A204.1 (cell line): ENCODE measurements around the gene CADM4.
"Not testable (repeated sequence)": the region's sequence is repeated elsewhere in the genome, so short reads cannot be mapped to it uniquely, and the experiment has no call there.

ENCODE experiments used
- FAIRE-seq: peaks from 2 replicates; lab custom pipeline; 2012; peaks lifted over from hg19 to GRCh38; lab: Jason Lieb, UNC

Gene CADM4

DNA sequence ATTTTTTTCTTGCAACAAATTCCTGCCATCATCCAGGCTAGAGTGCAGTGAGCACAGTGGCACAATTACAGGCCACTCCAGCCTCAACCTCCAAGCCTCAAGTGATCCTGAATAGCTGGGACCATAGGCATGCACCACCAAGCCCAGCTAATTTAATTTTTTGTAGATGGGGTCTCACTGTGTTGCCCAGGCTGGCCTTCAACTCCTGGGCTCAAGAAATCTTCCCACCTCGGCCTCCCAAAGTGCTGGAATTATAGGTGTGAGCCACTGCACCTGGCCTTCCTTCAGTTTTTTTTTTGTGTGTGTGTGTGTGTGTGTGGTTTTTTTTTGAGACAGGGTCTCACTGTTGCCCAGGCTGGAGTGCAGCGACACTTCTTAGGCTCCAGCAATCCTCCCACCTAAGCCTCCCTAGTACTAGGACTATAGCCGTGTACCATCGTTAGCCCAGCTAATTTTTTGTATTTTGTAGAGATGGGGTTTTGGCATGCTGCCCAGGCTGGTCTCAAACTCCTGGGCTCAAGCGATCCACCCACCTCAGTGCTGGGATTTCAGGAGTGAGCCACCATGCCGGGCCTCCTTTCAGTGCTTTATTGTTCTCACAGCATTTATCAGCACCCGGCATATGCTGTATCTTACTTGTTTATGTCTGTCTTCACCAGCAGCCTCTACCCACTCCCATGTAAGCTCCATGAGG, 33.6 kb downstream of the CADM4 start:
- FAIRE-seq: no peak

DNA sequence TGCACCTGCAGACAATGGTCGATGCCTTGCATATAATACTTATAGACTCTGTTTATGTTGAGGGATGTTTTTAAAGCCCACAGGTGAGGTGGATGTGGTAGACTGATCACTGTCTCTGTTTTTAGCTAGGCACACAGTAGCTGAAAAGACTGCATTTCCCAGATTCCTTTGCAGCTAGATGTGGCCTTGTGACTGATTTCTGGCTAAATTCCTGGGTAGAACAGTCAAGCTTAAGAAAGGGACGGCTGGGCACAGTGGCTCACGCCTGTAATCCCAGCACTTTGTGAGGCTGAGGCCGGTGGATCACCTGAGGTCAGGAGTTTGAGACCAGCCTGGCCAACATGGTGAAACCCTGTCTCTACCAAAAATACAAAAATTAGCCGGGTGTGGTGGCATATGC, 39.3 kb downstream of the CADM4 start:
- FAIRE-seq: not testable (repeated sequence)

DNA sequence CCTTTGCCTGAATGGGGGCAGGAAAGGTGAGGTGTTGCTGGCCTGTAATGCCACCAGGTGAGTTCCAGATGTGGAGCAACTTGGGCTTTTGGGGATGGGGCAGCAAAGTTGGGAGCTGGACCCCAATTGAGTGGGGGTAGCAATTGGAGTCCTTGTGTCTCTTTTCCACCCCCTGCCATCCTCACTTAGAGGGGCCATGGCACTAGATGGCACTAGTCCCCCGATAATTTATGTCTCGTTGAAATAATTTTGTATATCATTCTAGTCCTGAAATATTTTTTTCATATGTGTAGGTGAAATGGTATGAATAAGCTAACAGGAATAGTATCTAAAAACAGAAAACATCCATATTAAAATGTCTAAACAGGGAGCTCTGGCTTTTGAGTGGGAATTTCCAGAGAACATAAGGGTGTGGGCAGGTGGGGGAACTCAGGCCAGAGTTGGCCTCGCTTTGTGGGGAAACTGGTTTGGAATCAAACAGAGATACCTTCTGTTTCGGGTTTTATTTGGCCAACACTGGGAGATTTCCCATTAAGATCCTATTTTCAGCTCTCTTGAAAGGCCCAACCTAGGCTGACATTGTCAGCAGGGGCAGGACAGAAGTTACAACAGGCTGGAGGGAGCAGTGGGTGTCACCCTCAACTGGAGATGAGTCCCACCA, 39.9 kb downstream of the CADM4 start:
- no peak for FAIRE-seq

DNA sequence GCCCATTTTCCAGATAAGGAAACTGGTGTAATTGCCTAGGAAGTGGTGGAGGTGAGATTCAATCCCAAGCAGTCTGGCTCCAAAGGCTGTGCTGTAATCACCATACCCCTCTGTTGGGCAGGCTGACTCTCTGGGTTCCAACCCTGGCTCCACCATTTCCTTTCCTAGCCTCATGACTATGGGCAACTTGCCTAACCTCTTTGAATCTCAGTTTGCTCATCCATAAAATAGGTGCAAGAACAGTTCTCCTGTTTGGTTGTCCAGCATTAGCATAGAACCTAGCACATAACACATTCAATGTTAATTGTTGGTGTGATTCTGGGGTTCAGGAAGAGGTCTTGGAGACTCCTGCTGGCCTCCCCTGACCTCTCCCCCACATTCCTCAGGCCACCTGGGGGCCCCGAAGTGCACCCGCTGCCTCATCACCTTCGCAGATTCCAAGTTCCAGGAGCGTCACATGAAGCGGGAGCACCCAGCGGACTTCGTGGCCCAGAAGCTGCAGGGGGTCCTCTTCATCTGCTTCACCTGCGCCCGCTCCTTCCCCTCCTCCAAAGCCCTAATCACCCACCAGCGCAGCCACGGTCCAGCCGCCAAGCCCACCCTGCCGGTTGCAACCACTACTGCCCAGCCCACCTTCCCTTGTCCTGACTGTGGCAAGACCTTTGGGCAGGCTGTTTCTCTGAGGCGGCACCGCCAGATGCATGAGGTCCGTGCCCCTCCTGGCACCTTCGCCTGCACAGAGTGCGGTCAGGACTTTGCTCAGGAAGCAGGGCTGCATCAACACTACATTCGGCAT, 41.0 kb downstream of the CADM4 start:
- FAIRE-seq: no peak

DNA sequence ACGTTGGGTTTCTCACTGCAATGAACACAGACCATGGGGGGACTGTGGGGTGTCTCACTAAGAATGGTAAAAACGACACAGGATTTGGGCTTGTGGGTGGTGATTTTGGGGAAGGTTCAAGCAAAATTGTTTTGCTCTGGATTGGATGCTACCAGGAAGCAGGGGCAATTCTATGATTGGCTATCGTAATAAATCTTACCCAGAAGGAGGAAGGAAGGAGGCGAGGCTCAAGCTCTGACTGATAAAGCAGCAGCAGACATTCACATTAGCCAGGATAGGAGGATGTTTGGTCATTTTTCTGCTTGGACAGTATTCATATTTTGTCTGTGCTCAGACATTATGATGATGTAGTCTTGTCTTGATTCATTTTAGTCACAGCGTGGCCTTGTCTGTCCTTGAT, 41.8 kb downstream of the CADM4 start:
- no peak for FAIRE-seq

DNA sequence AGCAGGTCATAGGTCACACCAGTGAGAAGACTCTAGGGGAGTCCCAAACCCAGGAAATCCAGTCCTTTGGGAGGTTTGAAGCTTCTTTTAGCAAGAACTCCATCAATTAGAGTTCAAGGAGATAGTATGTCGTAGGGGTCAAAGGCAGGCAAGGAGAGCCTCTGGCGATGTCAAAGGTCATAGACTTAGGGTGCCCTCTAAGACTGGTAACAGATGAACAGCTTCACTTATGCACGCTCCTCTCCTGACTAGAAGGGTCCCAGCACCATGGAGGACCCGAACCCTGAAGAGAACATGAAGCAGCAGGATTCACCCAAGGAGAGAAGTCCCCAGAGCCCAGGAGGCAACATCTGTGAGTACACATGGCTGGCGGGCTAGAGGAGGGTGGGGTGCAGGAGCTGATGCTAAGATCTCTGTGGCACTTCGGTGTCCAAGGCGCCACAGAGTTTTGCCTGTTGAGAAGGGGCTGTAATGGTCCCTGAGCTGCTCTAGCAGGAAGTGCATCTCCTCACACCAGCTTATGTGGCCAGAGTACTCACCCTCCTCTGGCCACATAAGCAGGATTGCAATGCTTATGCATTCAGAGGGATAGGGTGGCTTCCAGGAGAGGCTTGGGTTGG, 42.7 kb downstream of the CADM4 start:
- no peak for FAIRE-seq

DNA sequence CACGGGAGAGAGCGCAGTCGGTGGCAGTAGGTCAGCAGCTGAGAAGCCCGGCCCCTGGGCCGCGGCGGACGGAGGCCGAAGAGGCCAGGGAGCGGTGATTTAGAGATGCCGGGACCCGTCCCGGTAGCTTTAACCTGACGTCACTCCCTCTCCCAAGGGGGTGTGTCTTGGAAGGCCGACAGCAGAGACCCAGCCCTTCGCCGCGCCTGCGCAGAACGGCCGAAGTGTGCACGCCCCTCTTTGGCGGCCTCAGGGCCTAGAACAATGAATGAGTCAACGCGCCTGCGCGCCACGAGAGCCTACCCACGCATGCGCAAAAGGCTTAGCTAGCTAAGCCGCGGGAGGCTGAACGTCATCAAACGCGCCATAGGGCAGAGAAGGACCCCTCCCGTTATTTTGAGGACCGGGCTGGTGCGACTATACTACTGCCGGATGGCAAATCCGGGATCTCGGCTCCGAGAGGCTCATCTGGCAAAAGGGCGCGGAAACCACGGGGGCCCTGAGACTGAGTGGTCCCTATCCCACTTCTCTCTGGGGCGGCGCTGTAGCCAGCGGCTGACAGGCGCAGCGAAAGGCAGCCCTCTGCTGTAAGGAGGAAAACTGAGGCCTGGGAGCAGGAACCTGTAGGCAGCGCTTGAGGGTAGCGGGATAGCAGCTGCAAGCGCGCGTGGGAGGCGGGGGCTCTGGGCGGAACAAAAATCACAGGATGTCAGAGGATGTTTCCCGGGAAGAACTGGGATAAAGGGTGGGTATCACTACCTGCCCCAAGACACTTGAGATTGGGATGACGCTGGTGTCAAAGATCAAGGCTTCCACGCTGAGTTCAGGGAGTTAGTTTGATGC, 43.4 kb downstream of the CADM4 start, which contains the start of the genes IRGQ and ZNF576:
TSS of gene IRGQ (minus strand) at position 136 of the 843 bp plus-strand sequence. CDS start 796 bp downstream, outside the sequence.
TSS of gene ZNF576 (plus strand) at position 597 of the 843 bp plus-strand sequence. CDS start 514 bp downstream, outside the sequence.
- FAIRE-seq: peak; percentile 98

DNA sequence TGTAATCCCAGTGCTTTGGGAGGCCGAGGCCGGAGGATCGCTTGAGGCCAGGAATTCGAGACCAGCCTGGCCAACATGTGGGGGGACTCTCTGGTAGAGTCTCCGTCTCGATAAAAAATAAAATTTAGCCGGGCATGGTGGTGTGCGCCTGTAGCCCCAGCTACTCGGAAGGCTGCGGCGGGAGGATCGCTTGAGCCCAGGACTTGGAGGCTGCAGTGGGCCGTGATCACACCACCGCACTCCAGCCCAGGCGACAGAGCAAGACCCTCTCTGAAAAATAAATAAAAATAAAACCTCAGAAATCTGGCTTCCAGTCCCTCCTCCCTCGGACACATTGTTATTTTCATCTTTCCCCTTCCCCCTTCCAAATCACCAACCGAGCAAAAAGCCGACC, 44.0 kb downstream of the CADM4 start:
- FAIRE-seq: no peak

DNA sequence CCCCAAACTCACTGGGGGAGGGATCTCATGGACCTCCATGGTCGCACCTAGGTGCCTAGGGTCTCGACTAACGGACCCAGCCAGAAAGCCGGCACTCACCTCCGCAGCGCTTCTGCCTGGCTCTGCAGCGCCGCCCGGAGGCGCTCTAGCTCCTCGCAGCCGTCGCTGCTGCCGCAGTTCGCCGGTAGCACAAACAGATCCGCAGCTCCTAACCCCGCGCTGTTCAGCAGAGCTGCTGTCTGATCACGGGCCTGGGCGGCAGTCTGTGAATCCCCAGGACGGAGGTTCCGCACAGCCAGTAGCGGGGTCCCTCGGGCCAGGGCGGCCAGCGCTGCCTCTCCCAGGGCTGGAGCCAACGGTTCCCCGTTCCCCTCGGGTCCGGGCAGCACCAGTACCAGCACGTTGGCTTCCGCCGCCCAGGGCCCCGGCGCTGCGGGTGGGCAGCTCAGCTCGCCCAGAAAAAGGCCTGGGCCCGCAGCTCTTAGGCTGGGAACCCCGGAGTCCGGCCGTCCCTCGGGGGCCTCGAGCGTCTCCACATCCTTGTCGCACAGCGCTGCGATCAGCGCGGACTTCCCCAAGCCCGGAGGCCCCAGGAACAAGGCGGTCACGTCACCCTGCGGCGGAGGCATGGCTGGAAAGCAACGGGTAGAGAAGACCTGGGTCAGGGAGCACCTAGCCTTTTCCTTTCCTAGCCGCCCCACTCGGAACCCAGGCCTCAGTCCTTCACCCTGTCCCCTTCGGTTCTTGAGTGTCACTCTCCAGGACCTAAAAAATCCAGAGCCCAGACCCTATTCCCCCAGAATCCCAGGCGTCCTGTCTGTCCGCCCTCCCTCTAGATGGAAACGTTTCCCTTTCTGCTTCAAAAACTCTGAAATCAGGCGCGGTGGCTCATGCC, 44.7 kb downstream of the CADM4 start:
- FAIRE-seq: no peak

DNA sequence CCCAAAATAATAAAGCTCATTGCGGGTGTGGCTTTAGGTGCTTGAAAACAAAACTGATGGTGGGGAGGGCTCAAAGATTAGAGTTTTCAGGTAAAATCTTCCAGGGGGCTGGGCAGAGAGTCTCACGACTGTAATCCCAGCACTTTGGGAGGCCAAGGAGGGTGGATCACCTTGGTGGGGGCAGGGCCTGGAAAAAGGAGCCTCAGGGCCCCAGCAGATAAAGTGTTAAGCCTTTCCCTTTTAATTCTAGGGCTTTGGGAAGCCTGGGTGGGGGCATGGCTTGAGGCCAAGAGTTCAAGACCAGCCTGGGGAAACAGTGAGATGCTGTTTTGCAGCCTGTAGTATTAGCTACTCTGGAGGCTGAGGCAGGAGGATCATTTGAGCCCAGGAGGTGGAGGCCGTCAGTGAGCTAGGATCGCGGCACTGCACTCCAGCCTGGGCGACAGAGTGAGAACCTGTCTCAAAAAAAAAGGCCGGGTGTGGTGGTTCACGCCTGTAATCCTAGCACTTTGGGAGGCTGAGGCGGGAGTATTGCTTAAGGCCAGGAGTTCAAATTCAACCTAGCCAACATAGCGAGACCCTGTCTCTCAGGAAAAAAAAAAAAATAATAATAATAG, 45.5 kb downstream of the CADM4 start:
- FAIRE-seq: no peak

DNA sequence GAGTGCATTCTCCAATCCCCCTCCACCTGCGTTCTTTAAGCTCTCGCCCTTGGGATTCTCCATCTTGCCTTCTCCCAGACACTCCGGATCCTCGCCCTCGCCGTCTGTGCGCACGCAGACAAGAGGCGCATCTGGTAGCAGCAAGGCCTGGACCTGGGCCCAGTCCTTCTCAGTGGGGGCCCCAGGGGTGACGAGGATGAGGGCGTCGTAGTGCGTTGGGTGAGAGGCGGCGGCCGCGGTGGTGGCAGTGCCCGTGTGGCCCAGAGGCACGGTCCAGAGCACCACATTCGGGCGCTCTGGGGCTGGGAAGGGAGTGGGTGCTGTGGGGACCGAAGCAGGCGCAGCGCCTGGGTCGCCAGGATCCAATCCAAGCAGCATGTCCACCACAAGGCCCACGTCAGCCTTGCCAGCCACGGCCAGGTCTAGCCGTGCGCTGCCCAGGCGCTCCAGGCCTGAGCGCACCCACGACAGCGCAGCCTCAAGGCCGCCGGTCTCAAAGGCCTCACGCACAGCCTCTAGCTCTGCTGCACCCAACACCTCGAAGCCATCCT, 46.8 kb downstream of the CADM4 start:
- FAIRE-seq: no peak

DNA sequence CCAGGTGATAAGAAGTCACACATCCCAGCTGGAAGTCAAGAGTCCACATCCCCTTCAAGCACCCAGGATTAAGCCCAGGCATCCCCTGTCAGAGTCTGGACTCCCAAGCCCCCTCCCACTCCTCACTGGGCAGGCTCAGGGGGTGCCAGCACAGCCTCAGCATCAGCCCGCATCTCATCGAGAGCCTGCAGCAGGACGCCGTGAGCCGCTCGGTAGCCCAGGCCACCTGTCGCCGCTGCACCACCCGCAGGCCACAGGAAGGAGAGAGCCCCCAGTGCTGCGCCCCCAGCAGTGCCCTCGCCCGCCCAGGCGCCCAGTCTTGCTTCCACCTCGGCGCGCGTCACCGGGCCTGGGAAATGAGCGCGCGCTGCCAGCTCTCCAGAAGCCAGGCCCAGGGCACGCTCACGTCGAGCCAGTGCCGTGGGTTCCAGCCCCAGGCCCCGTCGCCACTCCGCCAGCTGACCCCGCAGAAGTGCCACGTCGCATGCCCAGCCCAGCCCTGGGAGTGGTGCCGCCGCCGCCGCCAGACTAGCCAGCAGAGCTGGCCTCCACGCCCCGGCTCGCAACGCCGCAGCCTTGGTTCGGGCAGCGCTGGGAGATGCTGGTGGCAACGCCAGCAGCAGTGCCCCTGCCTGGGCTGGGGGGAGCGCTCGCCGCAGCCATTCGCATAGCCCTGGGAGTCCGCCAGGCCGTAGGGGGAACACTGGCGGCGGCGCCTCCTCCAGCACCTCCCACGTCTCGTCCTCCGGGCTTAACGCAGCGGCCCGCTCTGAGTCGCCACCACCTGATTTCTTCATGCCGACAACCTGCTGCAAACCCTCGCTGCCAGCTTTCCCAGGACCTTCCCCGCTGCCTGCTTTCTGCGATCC, 47.5 kb downstream of the CADM4 start:
- FAIRE-seq: no peak

DNA sequence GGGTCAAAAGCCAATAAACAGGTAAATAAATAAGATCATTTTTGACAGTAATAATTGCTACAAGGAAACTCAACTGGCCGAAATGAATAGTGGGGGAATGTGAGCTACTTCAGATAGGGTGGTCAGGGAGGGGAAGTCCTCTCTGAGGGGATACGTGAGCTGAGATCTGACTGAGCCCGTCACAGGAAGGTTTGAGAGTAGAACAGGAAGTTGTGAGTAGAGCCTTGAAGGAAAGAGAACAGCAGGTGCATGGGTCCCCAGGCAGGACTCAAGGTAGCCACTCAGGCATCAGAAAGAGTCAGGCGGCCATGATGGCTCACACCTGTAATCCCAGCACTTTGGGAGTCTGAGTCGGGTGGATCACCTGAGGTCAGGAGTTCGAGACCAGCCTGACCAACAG, 50.0 kb downstream of the CADM4 start:
- no peak for FAIRE-seq

DNA sequence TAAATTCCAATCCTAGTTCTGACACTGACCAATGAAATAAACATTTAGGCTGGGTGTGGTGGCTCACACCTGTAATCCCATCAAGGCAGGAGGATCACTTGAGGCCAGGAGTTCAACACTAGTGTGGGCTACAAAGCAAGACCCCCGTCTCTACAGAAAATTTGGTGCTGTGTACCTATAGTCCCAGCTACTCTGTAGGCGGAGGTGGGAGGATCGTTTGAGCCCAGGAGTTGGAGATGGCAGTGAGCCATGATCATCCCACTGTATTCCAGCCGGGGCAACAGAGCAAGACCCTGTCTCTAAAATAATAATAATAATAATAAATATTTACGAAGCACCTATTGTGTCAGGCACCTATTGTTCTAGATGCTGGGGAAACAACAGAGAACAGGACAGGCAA, 50.4 kb downstream of the CADM4 start:
- no peak for FAIRE-seq

DNA sequence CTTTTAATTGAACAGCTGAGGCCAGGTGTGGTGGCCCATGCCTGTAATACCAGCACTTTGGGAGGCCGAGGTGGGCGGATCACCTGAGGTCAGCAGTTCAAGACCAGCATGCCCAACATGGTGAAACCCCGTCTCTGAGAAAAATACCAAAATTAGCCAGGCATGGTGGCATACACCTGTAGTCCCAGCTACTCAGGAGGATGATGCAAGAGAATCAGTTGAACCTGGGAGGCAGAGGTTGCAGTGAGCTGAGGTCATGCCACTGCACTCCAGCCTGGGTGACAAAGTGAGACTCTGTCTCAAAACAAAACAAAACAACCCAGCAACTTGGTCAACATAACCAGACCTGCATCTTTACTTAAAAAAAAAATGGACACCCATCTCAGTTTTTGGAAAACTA, 52.6 kb downstream of the CADM4 start:
- FAIRE-seq: not testable (repeated sequence)

DNA sequence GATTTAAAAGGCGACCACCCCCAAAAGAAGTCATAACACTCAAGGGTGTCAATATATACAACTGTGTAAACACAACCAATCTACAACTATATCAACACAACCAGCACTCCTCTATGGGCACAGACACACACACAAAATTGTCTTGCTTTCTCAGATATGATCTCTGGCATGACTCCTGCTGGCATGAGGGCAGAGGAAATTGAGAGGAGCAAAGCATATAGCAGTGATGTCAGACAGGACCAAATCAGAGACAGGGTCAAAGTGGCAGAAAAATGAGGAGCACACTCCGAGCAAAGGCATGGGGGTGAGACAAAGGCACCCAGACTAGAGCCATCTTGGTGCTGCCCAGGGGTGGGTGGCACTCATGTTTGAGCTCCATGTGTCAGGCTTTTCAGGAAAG, 53.3 kb downstream of the CADM4 start:
- FAIRE-seq: no peak

DNA sequence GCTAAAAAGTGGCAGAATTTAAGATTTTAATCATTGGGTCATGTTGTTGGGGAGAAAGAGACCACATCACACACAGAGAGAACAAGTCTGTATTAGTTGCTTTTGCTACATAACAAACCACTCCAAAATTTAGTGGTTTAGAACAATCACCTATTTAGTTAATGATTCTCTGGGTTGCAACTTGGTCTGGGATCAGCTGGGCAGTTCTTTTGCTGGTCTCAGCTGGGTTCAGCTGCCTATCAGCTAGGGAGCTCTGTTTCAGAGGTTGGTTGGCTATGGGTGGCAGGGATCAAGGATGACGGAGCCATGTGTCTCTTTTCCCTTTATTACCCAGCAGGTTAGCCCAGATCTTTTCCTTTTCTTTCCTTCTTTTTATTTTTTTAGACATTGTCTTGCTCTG, 55.2 kb downstream of the CADM4 start:
- no peak for FAIRE-seq

DNA sequence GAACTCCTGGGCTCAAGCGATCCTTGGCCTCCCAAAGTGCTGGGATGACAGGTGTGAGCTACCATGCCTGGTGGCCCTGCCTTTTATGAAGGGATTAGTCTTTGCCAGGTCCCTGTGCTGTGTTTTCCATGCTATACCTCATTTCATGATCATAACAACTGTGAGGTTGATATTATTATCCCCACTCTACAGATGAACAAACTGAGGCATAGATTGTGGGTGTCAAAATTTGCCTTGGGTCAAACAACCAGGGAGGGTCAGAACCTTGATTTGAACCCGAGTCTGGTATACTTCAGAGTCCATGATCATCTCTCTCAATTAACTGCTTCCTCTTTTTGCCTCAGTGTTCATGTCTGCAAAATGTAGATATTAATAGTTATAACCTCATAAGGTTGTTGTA, 57.2 kb downstream of the CADM4 start:
- FAIRE-seq: no peak

DNA sequence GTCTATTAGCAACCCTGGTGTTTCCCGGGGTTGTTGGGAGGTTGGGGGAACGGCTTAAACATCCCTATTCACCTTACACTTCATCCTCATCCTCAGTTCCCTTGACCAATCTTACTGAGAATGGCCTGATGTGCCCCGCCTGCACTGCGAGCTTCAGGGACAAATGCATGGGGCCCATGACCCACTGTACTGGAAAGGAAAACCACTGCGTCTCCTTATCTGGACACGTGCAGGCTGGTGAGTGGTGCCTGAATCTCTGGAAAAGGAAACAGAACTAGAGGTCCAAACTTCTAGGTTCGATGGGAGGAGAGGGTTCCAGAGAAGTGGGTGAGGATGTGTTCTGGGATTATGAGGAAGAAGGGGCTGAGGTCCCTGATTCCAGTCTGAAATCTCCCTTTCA, 58.2 kb downstream of the CADM4 start:
- no peak for FAIRE-seq
